Central memory CD8-positive, alpha-beta T cell (primary cell): ENCODE data around the gene WDR33.

ENCODE experiments used
- ATAC-seq: fragments of 150-1000 bp; cut with Tn5 transposase; replicated peaks from 2 replicates; pipeline ENCODE4 v1.10.0; 2022; ENCODE audit warnings: mild to moderate bottlenecking, moderate FRiP score, moderate number of reproducible peaks; ENCODE audit not compliant: poor library complexity, severe bottlenecking; ENCODE audit errors: extremely low read depth
- DNase-seq, 2 donors: peaks; one replicate each; pipeline ENCODE4 v3.0.0; 2021; ENCODE audit warnings: low spot score in 2 of 2
- H3K27ac Mint-ChIP-seq: one replicate; pipeline ENCODE4 v1.8.0; 2022; ENCODE audit warnings: low read depth, mild to moderate bottlenecking, moderate library complexity, mixed read lengths
- H3K27me3 Mint-ChIP-seq: one replicate; pipeline ENCODE4 v1.8.0; 2022; ENCODE audit warnings: mixed read lengths
- H3K36me3 Mint-ChIP-seq: one replicate; pipeline ENCODE4 v1.8.0; 2022; ENCODE audit warnings: mild to moderate bottlenecking, moderate library complexity, mixed read lengths; ENCODE audit not compliant: insufficient read depth
- H3K4me1 Mint-ChIP-seq: one replicate; pipeline ENCODE4 v1.8.0; 2022; ENCODE audit warnings: mixed read lengths
- H3K4me3 Mint-ChIP-seq: one replicate; pipeline ENCODE4 v1.8.0; 2022; ENCODE audit warnings: mild to moderate bottlenecking, moderate library complexity, mixed read lengths
- H3K9me3 Mint-ChIP-seq: one replicate; pipeline ENCODE4 v1.8.0; 2022; ENCODE audit warnings: mixed read lengths

The WDR33 gene

GRCh38 chr2:127740665-127741288, 70.2 kb downstream of the WDR33 start:
- no peaks in the 10 kb centered on the region for H3K27me3 Mint-ChIP-seq
- no peak overlapping the region for H3K4me3 Mint-ChIP-seq
- no peaks in the 10 kb centered on the region for H3K9me3 Mint-ChIP-seq
- peaks cover 24% of the 10 kb centered on the region for H3K36me3 Mint-ChIP-seq
- H3K4me1 Mint-ChIP-seq, result peaks cover 21% of the 10 kb centered on the region
- ATAC-seq (no peak), DNase-seq (no peak)
- no peak overlapping the region for H3K27ac Mint-ChIP-seq

GRCh38 chr2:127739800-127740199, 71.2 kb downstream of the WDR33 start:
- ATAC-seq, result no peak
- Mint-ChIP-seq H3K36me3 (peaks cover 22% of the 10 kb centered on the region), H3K27ac (no peak overlapping the region)

GRCh38 chr2:127737892-127738291, 73.1 kb downstream of the WDR33 start:
- ATAC-seq, result no peak

More at GRCh38 chr2:127739800-127740199, 71.2 kb downstream of the WDR33 start:
- no peak for DNase-seq
- peaks cover 21% of the 10 kb centered on the region for H3K4me1 Mint-ChIP-seq
- H3K4me3 Mint-ChIP-seq, result no peak overlapping the region
- no peaks in the 10 kb centered on the region for H3K9me3 Mint-ChIP-seq
- no peaks in the 10 kb centered on the region for H3K27me3 Mint-ChIP-seq

GRCh38 chr2:127735537-127736399, 75.2 kb downstream of the WDR33 start:
- DNase-seq, result no peak
- no peak overlapping the region for H3K27ac Mint-ChIP-seq
- no peaks in the 10 kb centered on the region for H3K27me3 Mint-ChIP-seq

More at GRCh38 chr2:127737892-127738291, 73.1 kb downstream of the WDR33 start:
- Mint-ChIP-seq H3K4me1 (peaks cover 16% of the 10 kb centered on the region), H3K4me3 (no peak overlapping the region), H3K9me3 (no peaks in the 10 kb centered on the region), H3K27me3 (no peaks in the 10 kb centered on the region), H3K27ac (no peak overlapping the region), H3K36me3 (peaks cover 21% of the 10 kb centered on the region)
- no peak for DNase-seq

GRCh38 chr2:127735044-127735443, 75.9 kb downstream of the WDR33 start:
- no peak overlapping the region for H3K27ac Mint-ChIP-seq
- H3K36me3 Mint-ChIP-seq, result peaks cover 13% of the 10 kb centered on the region
- DNase-seq, result no peak
- no peak overlapping the region for H3K4me3 Mint-ChIP-seq
- H3K9me3 Mint-ChIP-seq, result no peaks in the 10 kb centered on the region
- no peaks in the 10 kb centered on the region for H3K27me3 Mint-ChIP-seq
- H3K4me1 Mint-ChIP-seq, result peaks cover 7% of the 10 kb centered on the region
- ATAC-seq, result no peak

More at GRCh38 chr2:127735537-127736399, 75.2 kb downstream of the WDR33 start:
- Mint-ChIP-seq H3K4me3 (no peak overlapping the region), H3K4me1 (peaks cover 7% of the 10 kb centered on the region), H3K9me3 (no peaks in the 10 kb centered on the region), H3K36me3 (peaks cover 14% of the 10 kb centered on the region)
- ATAC-seq, result no peak

- Mint-ChIP-seq H3K4me3 (no peak overlapping the region), H3K9me3 (no peaks in the 10 kb centered on the region), H3K27ac (no peak overlapping the region), H3K4me1 (peaks cover 7% of the 10 kb centered on the region), H3K27me3 (no peaks in the 10 kb centered on the region), H3K36me3 (peaks cover 13% of the 10 kb centered on the region)
- DNase-seq, result no peak
- no peak for ATAC-seq
Measured at GRCh38 chr2:127733816-127734537, 77.0 kb downstream of the WDR33 start.

GRCh38 chr2:127733113-127733815, 77.7 kb downstream of the WDR33 start:
- H3K36me3 Mint-ChIP-seq, result peaks cover 13% of the 10 kb centered on the region
- no peaks in the 10 kb centered on the region for H3K9me3 Mint-ChIP-seq
- H3K4me1 Mint-ChIP-seq, result peaks cover 7% of the 10 kb centered on the region
- no peaks in the 10 kb centered on the region for H3K27me3 Mint-ChIP-seq
- H3K27ac Mint-ChIP-seq, result no peak overlapping the region
- ATAC-seq (no peak), DNase-seq (no peak)
- no peak overlapping the region for H3K4me3 Mint-ChIP-seq

- Mint-ChIP-seq H3K4me3 (no peak overlapping the region), H3K27ac (no peak overlapping the region), H3K9me3 (no peaks in the 10 kb centered on the region), H3K27me3 (no peaks in the 10 kb centered on the region), H3K4me1 (no peaks in the 10 kb centered on the region), H3K36me3 (peaks cover 20% of the 10 kb centered on the region)
- DNase-seq (no peak), ATAC-seq (no peak)
Measured at GRCh38 chr2:127726158-127726880, 84.7 kb downstream of the WDR33 start.

- no peaks in the 10 kb centered on the region for H3K27me3 Mint-ChIP-seq
- no peak overlapping the region for H3K4me3 Mint-ChIP-seq
- no peaks in the 10 kb centered on the region for H3K4me1 Mint-ChIP-seq
- H3K36me3 Mint-ChIP-seq, result peaks cover 43% of the 10 kb centered on the region
- no peak for ATAC-seq
- DNase-seq, result no peak
- no peaks in the 10 kb centered on the region for H3K9me3 Mint-ChIP-seq
- H3K27ac Mint-ChIP-seq, result no peak overlapping the region
Measured at GRCh38 chr2:127722807-127723206, 88.2 kb downstream of the WDR33 start.

- no peaks in the 10 kb centered on the region for H3K4me1 Mint-ChIP-seq
- ATAC-seq, result no peak
Measured at GRCh38 chr2:127721978-127722355, 89.0 kb downstream of the WDR33 start.

GRCh38 chr2:127721311-127721977, 89.5 kb downstream of the WDR33 start:
- no peak overlapping the region for H3K4me3 Mint-ChIP-seq
- H3K36me3 Mint-ChIP-seq, result peaks cover 43% of the 10 kb centered on the region

More at GRCh38 chr2:127721978-127722355, 89.0 kb downstream of the WDR33 start:
- no peaks in the 10 kb centered on the region for H3K9me3 Mint-ChIP-seq
- H3K27me3 Mint-ChIP-seq, result no peaks in the 10 kb centered on the region
- H3K27ac Mint-ChIP-seq, result no peak overlapping the region
- H3K4me3 Mint-ChIP-seq, result no peak overlapping the region
- DNase-seq, result no peak
- peaks cover 43% of the 10 kb centered on the region for H3K36me3 Mint-ChIP-seq

More at GRCh38 chr2:127721311-127721977, 89.5 kb downstream of the WDR33 start:
- Mint-ChIP-seq H3K27me3 (no peaks in the 10 kb centered on the region), H3K4me1 (no peaks in the 10 kb centered on the region), H3K27ac (no peak overlapping the region), H3K9me3 (no peaks in the 10 kb centered on the region)
- ATAC-seq (no peak), DNase-seq (no peak)
